Measurements from ENCODE around the gene SERPINI2.

SERPINI2 gene

DNA sequence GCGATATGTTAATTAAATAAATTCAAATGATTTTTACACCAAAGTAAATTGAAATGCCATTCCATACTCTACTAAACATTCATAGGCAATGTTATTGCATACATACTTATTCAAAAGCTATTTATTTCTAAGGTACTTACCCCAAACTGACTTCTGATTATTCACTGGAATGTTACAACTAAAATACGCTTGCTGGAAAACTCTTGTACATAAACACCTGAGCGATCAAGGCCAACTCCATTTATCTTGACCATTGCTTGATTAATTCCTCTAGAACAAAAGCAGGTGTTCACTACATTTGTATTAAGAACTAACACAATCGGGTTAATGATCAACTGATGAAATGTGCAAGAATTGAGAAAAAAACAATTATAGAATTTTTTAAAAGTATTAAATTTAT is at the start of gene SERPINI2:
SERPINI2 (minus strand) TSS at position 180 of the 400 bp plus-strand sequence. CDS start 2,208 bp downstream, outside the sequence.
- ATAC-seq (no peak), DNase-seq (no peak)

DNA sequence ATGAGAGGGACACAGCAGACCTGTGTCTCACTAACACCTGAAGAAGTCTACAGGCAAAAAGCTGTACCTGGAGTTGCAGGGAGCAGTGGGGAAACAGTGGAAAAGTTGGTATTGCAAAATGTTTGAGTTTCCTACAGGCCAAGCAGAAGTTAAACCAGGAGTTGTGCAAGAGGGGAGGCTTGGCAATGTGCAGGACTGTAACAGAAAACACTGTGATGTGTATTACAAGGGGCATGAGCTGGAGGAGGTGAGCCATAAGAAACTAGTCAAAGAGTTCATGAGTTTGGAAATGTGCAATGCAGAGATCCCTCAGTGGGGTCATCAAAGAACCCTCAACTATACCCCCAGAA is 47.1 kb upstream of the SERPINI2 start:
- ATAC-seq (no peak), DNase-seq (no peak)

DNA sequence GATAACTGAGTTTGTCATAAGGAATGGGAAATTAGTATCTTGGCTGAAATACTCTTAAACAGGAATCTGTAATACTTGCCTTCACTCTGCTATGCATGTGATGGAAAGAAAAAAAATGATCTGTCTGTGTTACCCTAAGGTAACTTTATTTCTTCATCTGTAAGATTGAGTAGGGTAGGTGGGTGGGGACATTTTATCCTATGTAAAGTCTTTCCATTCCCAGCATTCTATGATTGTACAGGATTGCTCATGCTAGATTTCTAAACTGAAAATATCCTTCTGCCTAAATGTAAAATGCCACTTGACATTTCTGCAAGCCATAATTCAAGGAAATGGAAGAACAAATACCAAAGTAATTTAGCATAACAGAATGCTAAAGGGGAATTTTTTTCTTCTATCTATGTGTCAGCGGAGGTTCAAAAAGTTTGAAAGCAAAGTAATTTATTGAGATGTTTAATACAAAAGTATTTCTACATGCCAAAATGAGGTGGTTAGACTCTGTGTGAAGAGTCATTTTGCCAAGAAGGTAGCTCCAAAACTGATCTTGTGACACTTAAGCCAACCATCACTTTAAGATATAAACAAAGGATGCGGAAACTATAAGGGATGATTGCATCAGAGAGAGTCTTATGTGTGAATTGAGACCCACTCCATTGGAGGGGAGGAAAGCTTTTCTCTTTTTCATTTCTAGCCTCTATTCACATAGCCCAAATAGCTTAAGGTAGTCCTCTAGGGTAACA is 46.6 kb upstream of the SERPINI2 start:
- no peak for DNase-seq
- ATAC-seq, result no peak

- DNase-seq (no peak), ATAC-seq (no peak)
Measured at GRCh38 chr3:167507954-167508353, 34.1 kb upstream of the SERPINI2 start.

GRCh38 chr3:167502401-167502800 is 28.6 kb upstream of the SERPINI2 start:
- DNase-seq (no peak), ATAC-seq (no peak)

GRCh38 chr3:167501941-167502340 is 28.1 kb upstream of the SERPINI2 start:
- DNase-seq, result no peak
- no peak for ATAC-seq

DNA sequence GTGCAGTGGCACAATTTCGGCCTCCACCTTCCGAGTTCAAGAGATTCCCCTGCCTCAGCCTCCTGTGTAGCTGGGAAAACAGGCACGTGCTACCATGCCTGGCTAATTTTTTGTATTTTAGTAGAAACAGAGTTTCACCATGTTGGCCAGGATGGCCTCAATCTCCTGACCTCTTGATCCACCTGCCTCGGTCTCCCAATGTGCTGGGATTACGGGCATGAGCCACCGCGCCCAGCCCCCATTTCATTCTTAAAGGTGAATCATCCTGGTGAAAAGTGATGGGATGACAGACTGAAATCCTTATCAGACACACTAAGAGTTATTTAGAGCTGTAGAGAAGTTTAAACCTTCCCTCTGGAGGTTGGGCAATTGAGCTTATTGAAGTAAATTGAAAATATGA is 24.1 kb upstream of the SERPINI2 start:
- no peak for DNase-seq
- no peak for ATAC-seq

GRCh38 chr3:167493244-167493643 is 19.4 kb upstream of the SERPINI2 start:
- no peak for DNase-seq
- no peak for ATAC-seq

- DNase-seq (no peak), ATAC-seq (no peak)
Measured at GRCh38 chr3:167491621-167492020, 17.8 kb upstream of the SERPINI2 start.

DNA sequence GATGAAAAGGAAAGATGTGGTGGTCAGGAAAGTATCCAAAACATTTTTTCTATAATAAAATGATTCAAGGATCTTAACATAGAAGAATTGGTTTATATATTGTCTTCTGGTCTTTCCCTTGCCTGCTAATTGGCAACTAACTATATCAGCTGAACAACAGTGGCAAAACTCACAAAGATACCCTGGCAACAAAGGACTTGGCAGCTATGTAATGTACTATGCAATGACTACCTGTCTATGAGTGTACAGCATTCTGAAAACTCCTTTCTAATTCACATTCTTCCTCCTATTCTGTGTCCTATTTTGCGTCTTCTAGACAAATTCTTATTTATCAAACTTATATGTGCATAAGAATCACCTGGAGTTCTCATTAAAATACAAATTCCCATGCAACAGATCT is 15.7 kb upstream of the SERPINI2 start:
- no peak for ATAC-seq
- no peak for DNase-seq

GRCh38 chr3:167487556-167487955 is 13.7 kb upstream of the SERPINI2 start:
- DNase-seq (no peak), ATAC-seq (no peak)

DNA sequence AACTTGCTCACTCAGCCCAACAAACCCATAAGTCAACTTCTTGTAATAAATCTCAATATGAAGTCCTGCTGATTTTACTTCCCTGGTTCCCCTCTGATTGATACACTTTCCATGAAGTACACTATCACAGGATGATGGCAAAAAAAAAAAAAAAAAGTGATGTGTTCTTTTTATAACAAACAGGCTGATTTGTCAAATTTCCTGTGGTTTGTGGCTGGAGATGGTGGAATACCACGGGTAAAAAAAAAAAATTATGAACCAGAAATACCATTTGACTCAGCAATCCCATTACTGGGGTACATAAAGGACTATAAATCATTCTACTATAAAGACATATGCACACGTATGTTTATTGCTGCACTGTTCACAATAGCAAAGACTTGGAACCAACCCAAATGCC is 10.7 kb upstream of the SERPINI2 start:
- no peak for DNase-seq
- ATAC-seq, result no peak

GRCh38 chr3:167483708-167484475 is 10.1 kb upstream of the SERPINI2 start:
- ATAC-seq, result no peak
- no peak for DNase-seq

DNA sequence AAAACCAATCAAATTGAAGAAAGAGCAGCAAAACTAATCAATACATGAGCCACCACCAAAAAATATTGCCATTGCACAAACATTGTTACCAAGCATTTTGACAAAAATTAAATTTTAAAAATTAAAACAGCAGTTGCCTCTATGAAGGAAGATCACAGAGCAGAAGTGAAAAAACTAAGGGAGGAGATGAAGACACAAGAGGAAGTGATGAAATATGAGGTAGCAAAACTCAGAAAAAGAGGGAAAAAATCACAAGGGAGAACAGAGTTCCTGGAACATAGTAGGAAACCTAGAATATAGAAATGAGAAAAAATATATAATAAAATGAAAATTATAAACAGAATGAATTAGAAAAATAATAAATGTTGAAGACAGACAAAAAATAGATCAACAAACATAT is 7.3 kb upstream of the SERPINI2 start:
- DNase-seq (no peak), ATAC-seq (no peak)

GRCh38 chr3:167480748-167481147 is 6.9 kb upstream of the SERPINI2 start:
- DNase-seq (no peak), ATAC-seq (no peak)

GRCh38 chr3:167469381-167469780 is 4.5 kb downstream of the SERPINI2 start:
- ATAC-seq, result no peak
- DNase-seq, result no peak

GRCh38 chr3:167467848-167468611 is 5.8 kb downstream of the SERPINI2 start:
- DNase-seq, result no peak
- no peak for ATAC-seq

- ATAC-seq (no peak), DNase-seq (no peak)
Measured at GRCh38 chr3:167466966-167467365, 6.9 kb downstream of the SERPINI2 start.

- DNase-seq, result no peak
- ATAC-seq, result no peak
Measured at GRCh38 chr3:167456157-167456799, 17.6 kb downstream of the SERPINI2 start.

- ATAC-seq, result no peak
Measured at GRCh38 chr3:167453815-167454214, 20.0 kb downstream of the SERPINI2 start.

DNA sequence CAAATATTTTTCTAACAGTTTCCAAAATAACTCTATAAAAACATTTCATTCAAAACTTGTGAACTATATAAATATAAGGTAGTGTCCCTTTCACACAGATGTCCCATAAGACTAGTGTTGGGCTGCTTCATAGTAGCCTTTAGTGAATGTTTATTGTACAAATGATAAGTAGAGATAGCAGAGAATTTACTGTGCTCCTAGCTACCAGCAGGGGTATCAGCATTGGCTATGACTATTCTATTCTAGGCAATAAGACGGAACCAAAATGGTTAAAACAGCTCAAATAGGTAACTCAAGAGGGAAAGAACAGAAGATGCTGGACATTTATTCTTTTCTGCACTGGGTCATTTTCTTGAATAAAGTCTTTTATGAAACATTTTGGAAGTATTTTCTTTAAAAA is 22.6 kb downstream of the SERPINI2 start:
- ATAC-seq (no peak), DNase-seq (no peak)

More at GRCh38 chr3:167453815-167454214, 20.0 kb downstream of the SERPINI2 start:
- no peak for DNase-seq

GRCh38 chr3:167450675-167451074 is 23.2 kb downstream of the SERPINI2 start:
- DNase-seq (no peak), ATAC-seq (no peak)
